ENCODE results near the gene KRTAP10-4. TPM values are rescaled to one million over a fixed set of nuclear protein-coding genes. Genes with fewer than 3 reads are reported as not detected.

KRTAP10-4 gene
- polyA plus RNA-seq, 1 of the 3 experiments (the other 2 are of a cell fraction): not detected

- no peak for DNase-seq
These were observed 5.3 kb upstream of the KRTAP10-4 start for GRCh38 chr21:44568261-44568660.

More at GRCh38 chr21:44568261-44568660, 5.3 kb upstream of the KRTAP10-4 start:
- no peak overlapping the region for H2AFZ ChIP-seq (ENCODE audit: low read depth)
- H3K27me3 ChIP-seq (ENCODE audit: insufficient read depth): peaks cover 38% of the 10 kb centered on the region
- ChIA-PET CTCF (no interaction called here), POLR2A (no interaction called here)
- H3K79me2 ChIP-seq (ENCODE audit: insufficient read depth): no peaks in the 10 kb centered on the region
- H4K20me1 ChIP-seq (ENCODE audit: insufficient read depth): no peaks in the 10 kb centered on the region
- H3K4me1 ChIP-seq (ENCODE audit: control insufficient read depth in 1 of 2, insufficient read depth in 2 of 2, low read depth in 1 of 2, low read length in 1 of 2): no peaks in the 10 kb centered on the region
- H3K4me3 ChIP-seq (ENCODE audit: low read depth in 2 of 2, low read length in 1 of 2): no peak overlapping the region
- H3K4me2 ChIP-seq: no peak overlapping the region
- H3K9me2 ChIP-seq: no peaks in the 10 kb centered on the region
- no peaks in the 10 kb centered on the region for H3K36me3 ChIP-seq (replicated peaks in 1 of 2; ENCODE audit: control insufficient read depth in 1 of 2, insufficient read depth in 2 of 2, low read length in 1 of 2)
- 35% methylated on average over 9 of the region's 12 CpGs for WGBS (ENCODE audit: low lambda C conversion rate)
- TF ChIP-seq RFX5 (IDR thresholded peaks at IDR 0.05; ENCODE audit: low read length) (no peak), FOXJ3 (CRISPR knock-in tag; IDR thresholded peaks at IDR 0.05) (no peak), CTCF (IDR thresholded peaks at IDR 0.05) (no peak), SMC3 (IDR thresholded peaks at IDR 0.05; ENCODE audit: low read depth, low read length) (no peak), MEF2A (IDR thresholded peaks at IDR 0.05; ENCODE audit: borderline replicate concordance, low read depth) (no peak), REST (IDR thresholded peaks at IDR 0.05; ENCODE audit: low read depth, low read length) (no peak)
- no peaks in the 10 kb centered on the region for H3F3A ChIP-seq (replicated peaks; ENCODE audit: insufficient read depth)
- H3K9me3 ChIP-seq: no peaks in the 10 kb centered on the region
- no peak overlapping the region for H3K27ac ChIP-seq (ENCODE audit: low read depth in 2 of 2, low read length in 1 of 2)
- H3K9ac ChIP-seq: no peak overlapping the region
